ENCODE results near the gene NHEJ1.
A peak's percentile ranks its signal among the peaks of the same experiment; 100 is the strongest.

NHEJ1 gene

GRCh38 chr2:219079417-219079816 lies 81.2 kb downstream of the NHEJ1 start:
- TF ChIP-seq CTCF (conservative IDR thresholded peaks at IDR 0.05): no peak
- no peak for TF ChIP-seq ZFX (IDR thresholded peaks at IDR 0.05)
- no peak overlapping the region for H3K27ac ChIP-seq

GRCh38 chr2:219078951-219079350 lies 81.7 kb downstream of the NHEJ1 start:
- TF ChIP-seq CTCF (conservative IDR thresholded peaks at IDR 0.05) (no peak), ZFX (IDR thresholded peaks at IDR 0.05) (no peak)
- no peak overlapping the region for H3K27ac ChIP-seq

GRCh38 chr2:219078126-219078525 lies 82.5 kb downstream of the NHEJ1 start:
- TF ChIP-seq CTCF (conservative IDR thresholded peaks at IDR 0.05) (0 out of 2 replicates have a peak, but pooled peaks have one; percentile 19), ZFX (IDR thresholded peaks at IDR 0.05) (no peak)

GRCh38 chr2:219076253-219076652 lies 84.4 kb downstream of the NHEJ1 start:
- TF ChIP-seq CTCF (conservative IDR thresholded peaks at IDR 0.05) (no peak), ZFX (IDR thresholded peaks at IDR 0.05) (no peak)
- H3K27ac ChIP-seq: no peak overlapping the region

More at GRCh38 chr2:219078126-219078525, 82.5 kb downstream of the NHEJ1 start:
- no peak overlapping the region for H3K27ac ChIP-seq

- no peak overlapping the region for H3K27ac ChIP-seq
- TF ChIP-seq ZFX (IDR thresholded peaks at IDR 0.05): no peak
- peak; percentile 77 for TF ChIP-seq CTCF (conservative IDR thresholded peaks at IDR 0.05)
These were observed 87.0 kb downstream of the NHEJ1 start for GRCh38 chr2:219073413-219074129.

- TF ChIP-seq ZFX (IDR thresholded peaks at IDR 0.05) (no peak), CTCF (conservative IDR thresholded peaks at IDR 0.05) (no peak)
- H3K27ac ChIP-seq: no peak overlapping the region
These were observed 87.8 kb downstream of the NHEJ1 start for GRCh38 chr2:219072741-219073250.

- no peak overlapping the region for H3K27ac ChIP-seq
- TF ChIP-seq ZFX (IDR thresholded peaks at IDR 0.05) (no peak), CTCF (conservative IDR thresholded peaks at IDR 0.05) (no peak)
These were observed 89.3 kb downstream of the NHEJ1 start for GRCh38 chr2:219071131-219071816.

All from C4-2B (cell line).